Thyroid gland (tissue), 4 donors: Measurements from ENCODE around the gene CTSF.

Source experiments
- CTCF ChIP-seq, 6 experiments: fragments of 200-600 bp in 3 of 6; fragments of 450-650 bp in 3 of 6; sonication (generic) in 3 of 6; IDR thresholded peaks; one replicate each; pipeline ENCODE4 v1.5.1; 2016 to 2019; ENCODE audit warnings: antibody characterized with exemption in 6 of 6, mild to moderate bottlenecking in 2 of 6, inconsistent platforms in 1 of 6, moderate library complexity in 1 of 6
- POLR2A ChIP-seq, 2 donors: fragments of 450-650 bp; IDR thresholded peaks; one replicate each; pipeline ENCODE4 v1.6.1; 2017; ENCODE audit warnings: antibody characterized with exemption in 2 of 2, mild to moderate bottlenecking in 2 of 2, moderate library complexity in 1 of 2

- TF ChIP-seq POLR2A (IDR thresholded peaks at IDR 0.05) (no peak), CTCF (IDR thresholded peaks at IDR 0.05) (no peak)
These were observed 17.7 kb upstream of the CTSF start for GRCh38 chr11:66586136-66586535.
